ENCODE results near the gene IFNA10. TPM values are rescaled to one million over a fixed set of nuclear protein-coding genes. Genes with fewer than 3 reads are reported as not detected.
A peak's percentile ranks its signal among the peaks of the same experiment; 100 is the strongest.
"Not testable (repeated sequence)": the region's sequence is repeated elsewhere in the genome, so short reads cannot be mapped to it uniquely, and the experiment has no call there.

Gene IFNA10
- total RNA-seq, 4 donors from 2014 or later, result not detected

- DNase-seq (ENCODE audit: low spot score in 2 of 2); H3K4me3 ChIP-seq (ENCODE audit: low read depth, poor library complexity, severe bottlenecking); intact Hi-C loops (cut with DNase I; ENCODE audit: low total_unique reads): not testable (repeated sequence)
- 60 to 100% methylated on average over 1 to 2 of the region's 2 CpGs for WGBS, 2 donors
Measured at GRCh38 chr9:21210782-21211181, 3.8 kb upstream of the IFNA10 start.

GRCh38 chr9:21210311-21210710 is 3.4 kb upstream of the IFNA10 start:
- no peak for DNase-seq (ENCODE audit: low spot score in 2 of 2)
- WGBS, 2 donors, result 83 to 91% methylated on average over 3 to 7 of the region's 7 CpGs
- intact Hi-C loops (cut with DNase I; ENCODE audit: low total_unique reads), result no loop called here
- TF ChIP-seq POLR2A (IDR thresholded peaks at IDR 0.05) (no peak), CTCF (IDR thresholded peaks at IDR 0.05) (no peak)
- no peak overlapping the region for H3K4me3 ChIP-seq (ENCODE audit: low read depth, poor library complexity, severe bottlenecking)

GRCh38 chr9:21205204-21205603 is 1.7 kb downstream of the IFNA10 start:
- DNase-seq (ENCODE audit: low spot score in 2 of 2), result no peak
- no peak overlapping the region for H3K4me3 ChIP-seq (ENCODE audit: low read depth, poor library complexity, severe bottlenecking)
- intact Hi-C loops (cut with DNase I; ENCODE audit: low total_unique reads), result no loop called here
- TF ChIP-seq POLR2A (IDR thresholded peaks at IDR 0.05) (no peak), CTCF (IDR thresholded peaks at IDR 0.05) (no peak)

- H3K4me3 ChIP-seq (ENCODE audit: low read depth, poor library complexity, severe bottlenecking); DNase-seq (ENCODE audit: low spot score in 2 of 2); intact Hi-C loops (cut with DNase I; ENCODE audit: low total_unique reads): not testable (repeated sequence)
- WGBS, 2 donors, result 62 to 69% methylated on average over 4 of the region's 4 CpGs
Measured at GRCh38 chr9:21202105-21202504, 4.8 kb downstream of the IFNA10 start, which contains the start of gene IFNA7. TSS of gene IFNA7 (minus strand) at chr9:21202205. CDS start at chr9:21202165, 40 bp downstream.

GRCh38 chr9:21194867-21195776 is 11.8 kb downstream of the IFNA10 start:
- WGBS, 2 donors, result 36 to 51% methylated on average over 6 of the region's 6 CpGs
- intact Hi-C loops (cut with DNase I; ENCODE audit: low total_unique reads); DNase-seq (ENCODE audit: low spot score in 2 of 2): not testable (repeated sequence)

GRCh38 chr9:21187487-21187886 is 19.5 kb downstream of the IFNA10 start, which contains the start of gene IFNA4:
TSS of gene IFNA4 (minus strand) at chr9:21187587. CDS start at chr9:21187531, 56 bp downstream.
- H3K4me3 ChIP-seq (ENCODE audit: low read depth, poor library complexity, severe bottlenecking); DNase-seq (ENCODE audit: low spot score in 2 of 2); intact Hi-C loops (cut with DNase I; ENCODE audit: low total_unique reads): not testable (repeated sequence)
- WGBS, 2 donors, result 86 to 95% methylated on average over 3 of the region's 3 CpGs

More at GRCh38 chr9:21194867-21195776, 11.8 kb downstream of the IFNA10 start:
- not testable (repeated sequence) for H3K4me3 ChIP-seq (ENCODE audit: low read depth, poor library complexity, severe bottlenecking)

- 37 to 43% methylated on average over 4 of the region's 4 CpGs for WGBS, 2 donors
- intact Hi-C loops (cut with DNase I; ENCODE audit: low total_unique reads); H3K4me3 ChIP-seq (ENCODE audit: low read depth, poor library complexity, severe bottlenecking): not testable (repeated sequence)
- peak in 1 of 2 donors; percentile 68 for DNase-seq (ENCODE audit: low spot score in 2 of 2)
Measured at GRCh38 chr9:21182810-21183736, 23.9 kb downstream of the IFNA10 start.

GRCh38 chr9:21174671-21175070 is 32.3 kb downstream of the IFNA10 start:
- intact Hi-C loops (cut with DNase I; ENCODE audit: low total_unique reads), result no loop called here
- 75 to 81% methylated on average over 2 of the region's 2 CpGs for WGBS, 2 donors
- H3K4me3 ChIP-seq (ENCODE audit: low read depth, poor library complexity, severe bottlenecking), result no peak overlapping the region
- no peak for TF ChIP-seq POLR2A (IDR thresholded peaks at IDR 0.05)
- no peak for TF ChIP-seq CTCF (IDR thresholded peaks at IDR 0.05)
- no peak for DNase-seq (ENCODE audit: low spot score in 2 of 2)

All from lower leg skin (tissue), 4 donors.